ENCODE results near the gene XKR8.
"Not testable (repeated sequence)": the region's sequence is repeated elsewhere in the genome, so short reads cannot be mapped to it uniquely, and the experiment has no call there.

The XKR8 gene

DNA sequence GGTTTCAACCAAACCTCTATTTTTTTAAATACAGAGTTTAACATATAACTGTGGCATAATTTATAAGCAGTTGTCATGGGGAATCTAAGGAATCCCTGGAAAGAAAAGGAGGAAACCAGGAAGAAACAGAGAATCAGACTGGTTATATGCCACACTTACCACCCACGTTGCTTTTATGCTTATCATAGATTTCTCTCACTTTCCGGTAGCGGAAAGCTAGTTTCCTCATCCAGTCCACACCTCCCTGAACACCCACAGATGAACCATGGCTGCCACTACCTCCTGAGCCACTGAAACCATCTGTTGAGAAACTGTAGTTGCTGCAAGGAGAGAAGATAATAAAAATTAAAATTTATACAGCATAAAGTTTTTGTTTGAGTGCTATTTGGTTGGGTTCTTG, 33.5 kb downstream of the XKR8 start:
- TF ChIP-seq, protein P1, sequence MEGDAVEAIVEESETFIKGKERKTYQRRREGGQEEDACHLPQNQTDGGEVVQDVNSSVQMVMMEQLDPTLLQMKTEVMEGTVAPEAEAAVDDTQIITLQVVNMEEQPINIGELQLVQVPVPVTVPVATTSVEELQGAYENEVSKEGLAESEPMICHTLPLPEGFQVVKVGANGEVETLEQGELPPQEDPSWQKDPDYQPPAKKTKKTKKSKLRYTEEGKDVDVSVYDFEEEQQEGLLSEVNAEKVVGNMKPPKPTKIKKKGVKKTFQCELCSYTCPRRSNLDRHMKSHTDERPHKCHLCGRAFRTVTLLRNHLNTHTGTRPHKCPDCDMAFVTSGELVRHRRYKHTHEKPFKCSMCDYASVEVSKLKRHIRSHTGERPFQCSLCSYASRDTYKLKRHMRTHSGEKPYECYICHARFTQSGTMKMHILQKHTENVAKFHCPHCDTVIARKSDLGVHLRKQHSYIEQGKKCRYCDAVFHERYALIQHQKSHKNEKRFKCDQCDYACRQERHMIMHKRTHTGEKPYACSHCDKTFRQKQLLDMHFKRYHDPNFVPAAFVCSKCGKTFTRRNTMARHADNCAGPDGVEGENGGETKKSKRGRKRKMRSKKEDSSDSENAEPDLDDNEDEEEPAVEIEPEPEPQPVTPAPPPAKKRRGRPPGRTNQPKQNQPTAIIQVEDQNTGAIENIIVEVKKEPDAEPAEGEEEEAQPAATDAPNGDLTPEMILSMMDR (IDR thresholded peaks at IDR 0.05; ENCODE audit: insufficient read depth, low read length, poor library complexity, severe bottlenecking), result no peak
- DNase-seq (ENCODE audit: extremely low read depth, insufficient read length), result no peak
- Histone ChIP-seq H3K4me3 (replicated peaks; ENCODE audit: low read depth, low read length) (no peak overlapping the region), H3K27me3 (replicated peaks; ENCODE audit: control insufficient read depth, insufficient read depth, low read length) (no peaks in the 10 kb centered on the region), H3K36me3 (ENCODE audit: control insufficient read depth, insufficient read depth, low read length) (peaks cover 22% of the 10 kb centered on the region)

DNA sequence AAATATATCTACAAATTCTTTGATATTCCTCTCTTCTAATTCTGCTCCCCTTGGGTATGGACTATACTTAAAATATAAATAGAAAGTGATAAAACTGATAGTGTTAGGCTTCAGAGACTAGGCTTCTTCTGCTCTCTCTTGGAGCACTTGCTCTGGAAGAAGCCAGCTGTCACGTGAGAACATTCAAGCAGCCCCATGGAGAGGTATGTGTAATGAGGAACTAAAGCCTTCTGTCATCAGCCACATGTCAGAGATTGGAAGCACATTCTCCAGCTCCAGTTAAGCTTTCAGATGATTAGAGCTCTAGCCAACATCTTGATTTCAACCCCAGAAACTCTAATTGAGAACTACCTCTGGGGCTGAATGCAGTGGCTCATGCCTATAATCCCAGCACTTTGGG, 34.3 kb downstream of the XKR8 start:
- peaks cover 22% of the 10 kb centered on the region for H3K36me3 ChIP-seq (ENCODE audit: control insufficient read depth, insufficient read depth, low read length)
- TF ChIP-seq, protein P1 (IDR thresholded peaks at IDR 0.05; ENCODE audit: insufficient read depth, low read length, poor library complexity, severe bottlenecking), result no peak

DNA sequence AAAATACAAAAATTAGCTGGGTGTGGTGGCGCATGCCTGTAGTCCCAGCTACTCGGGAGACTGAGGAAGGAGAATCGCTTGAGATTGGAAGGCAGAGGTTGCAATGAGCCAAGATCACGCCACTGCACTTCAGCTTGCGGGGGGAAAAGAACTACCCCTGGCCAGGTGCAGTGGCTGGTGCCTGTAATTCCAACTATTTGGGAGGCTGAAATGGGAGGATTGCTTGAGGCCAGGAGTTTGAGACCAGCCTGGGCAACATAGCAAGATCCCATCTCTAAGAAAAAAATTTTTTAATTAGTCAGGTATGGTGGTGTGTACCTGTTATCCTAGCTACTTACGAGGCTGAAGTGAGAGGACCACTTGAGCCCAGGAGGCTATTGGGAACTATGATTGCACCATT, 34.8 kb downstream of the XKR8 start:
- not testable (repeated sequence) for H3K4me3 ChIP-seq (replicated peaks; ENCODE audit: low read depth, low read length); H3K27me3 ChIP-seq (replicated peaks; ENCODE audit: control insufficient read depth, insufficient read depth, low read length); DNase-seq (ENCODE audit: extremely low read depth, insufficient read length)
- H3K36me3 ChIP-seq (ENCODE audit: control insufficient read depth, insufficient read depth, low read length), result peaks cover 21% of the 10 kb centered on the region

More for the DNA sequence above, 34.3 kb downstream of the XKR8 start:
- H3K27me3 ChIP-seq (replicated peaks; ENCODE audit: control insufficient read depth, insufficient read depth, low read length), result no peaks in the 10 kb centered on the region
- no peak for DNase-seq (ENCODE audit: extremely low read depth, insufficient read length)
- H3K4me3 ChIP-seq (replicated peaks; ENCODE audit: low read depth, low read length), result no peak overlapping the region

DNA sequence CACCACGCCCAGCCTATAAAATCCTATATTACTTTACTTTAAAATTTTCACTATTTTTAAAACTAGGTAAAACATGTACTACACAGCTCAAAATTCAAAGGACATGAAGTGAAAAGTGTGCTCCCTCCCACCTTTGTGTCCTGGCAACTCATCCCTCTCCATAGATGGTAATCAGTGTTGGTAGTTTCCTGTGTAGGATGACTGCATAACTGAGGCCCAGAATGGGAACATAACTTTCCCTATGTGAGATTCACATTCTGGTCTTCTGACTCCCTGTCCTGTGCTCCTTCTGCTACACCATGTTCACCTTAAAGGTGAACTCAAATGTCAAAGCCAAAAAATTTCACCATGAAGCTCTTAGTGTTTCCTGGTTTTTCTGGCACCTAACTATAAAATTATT, 39.3 kb downstream of the XKR8 start:
- H3K36me3 ChIP-seq (ENCODE audit: control insufficient read depth, insufficient read depth, low read length), result peaks cover 7% of the 10 kb centered on the region
- TF ChIP-seq, protein P1 (IDR thresholded peaks at IDR 0.05; ENCODE audit: insufficient read depth, low read length, poor library complexity, severe bottlenecking), result no peak
- DNase-seq (ENCODE audit: extremely low read depth, insufficient read length), result no peak
- H3K4me3 ChIP-seq (replicated peaks; ENCODE audit: low read depth, low read length), result no peak overlapping the region
- H3K27me3 ChIP-seq (replicated peaks; ENCODE audit: control insufficient read depth, insufficient read depth, low read length), result no peaks in the 10 kb centered on the region

DNA sequence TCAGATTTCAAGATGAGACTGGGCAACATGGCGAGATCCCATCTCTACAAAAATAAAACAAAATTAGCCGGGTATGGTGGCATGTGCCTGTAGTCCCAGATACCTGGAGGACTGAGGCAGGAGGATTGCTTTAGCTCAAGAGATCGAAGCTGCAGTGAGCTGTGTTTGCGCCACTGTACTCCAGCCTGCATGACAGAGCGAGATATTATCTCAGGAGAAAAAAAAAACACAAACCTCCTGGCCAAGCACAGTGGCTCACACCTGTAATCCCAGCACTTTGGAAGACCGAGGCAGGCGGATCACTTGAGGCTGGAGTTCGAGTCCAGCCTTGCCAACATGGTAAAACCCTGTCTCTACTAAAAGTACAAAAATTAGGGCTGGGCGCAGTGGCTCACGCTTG, 42.8 kb downstream of the XKR8 start:
- Histone ChIP-seq H3K4me3 (replicated peaks; ENCODE audit: low read depth, low read length) (no peak overlapping the region), H3K36me3 (ENCODE audit: control insufficient read depth, insufficient read depth, low read length) (peaks cover 6% of the 10 kb centered on the region), H3K27me3 (replicated peaks; ENCODE audit: control insufficient read depth, insufficient read depth, low read length) (no peaks in the 10 kb centered on the region)
- DNase-seq (ENCODE audit: extremely low read depth, insufficient read length), result no peak
- TF ChIP-seq, protein P1 (IDR thresholded peaks at IDR 0.05; ENCODE audit: insufficient read depth, low read length, poor library complexity, severe bottlenecking), result no peak

DNA sequence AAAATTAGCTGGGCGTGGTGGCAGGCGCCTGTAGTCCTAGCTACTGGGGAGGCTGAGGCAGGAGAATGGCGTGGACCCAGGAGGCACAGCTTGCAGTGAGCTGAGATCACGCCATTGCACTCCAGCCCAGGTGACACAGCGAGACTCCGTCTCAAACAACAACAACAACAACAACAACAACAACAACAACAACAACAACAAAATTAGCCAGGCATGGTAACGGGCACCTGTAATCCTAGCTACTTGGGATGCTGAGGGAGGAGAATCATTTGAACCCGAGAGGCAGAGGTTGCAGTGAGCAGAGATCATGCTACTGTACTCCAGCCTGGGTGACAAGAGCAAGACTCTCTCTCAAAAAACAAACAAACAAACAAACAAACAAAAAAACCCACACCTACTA, 43.3 kb downstream of the XKR8 start:
- not testable (repeated sequence) for H3K27me3 ChIP-seq (replicated peaks; ENCODE audit: control insufficient read depth, insufficient read depth, low read length); H3K4me3 ChIP-seq (replicated peaks; ENCODE audit: low read depth, low read length); H3K36me3 ChIP-seq (ENCODE audit: control insufficient read depth, insufficient read depth, low read length)

DNA sequence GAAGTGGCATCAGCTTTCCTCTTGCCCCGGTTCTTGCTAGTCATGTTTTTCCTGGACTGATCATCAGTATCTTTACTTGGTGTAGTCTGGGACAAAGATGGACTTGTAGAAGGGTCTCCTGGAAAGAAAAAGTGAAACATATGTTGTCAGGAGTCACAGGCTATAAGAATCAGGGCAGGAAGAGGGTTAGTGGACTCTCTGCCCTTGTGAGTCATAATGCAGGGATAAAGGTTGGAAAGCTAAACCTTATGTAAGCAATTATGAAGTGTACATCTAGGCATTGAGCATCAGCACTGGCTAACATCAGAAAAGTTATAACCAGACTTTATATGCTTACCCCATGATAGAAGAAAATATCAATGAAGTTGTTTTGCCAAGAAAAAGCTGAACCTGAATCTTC, 51.2 kb downstream of the XKR8 start:
- Histone ChIP-seq H3K36me3 (ENCODE audit: control insufficient read depth, insufficient read depth, low read length) (peaks cover 7% of the 10 kb centered on the region), H3K4me3 (replicated peaks; ENCODE audit: low read depth, low read length) (no peak overlapping the region), H3K27me3 (replicated peaks; ENCODE audit: control insufficient read depth, insufficient read depth, low read length) (no peaks in the 10 kb centered on the region)
- TF ChIP-seq, protein P1 (IDR thresholded peaks at IDR 0.05; ENCODE audit: insufficient read depth, low read length, poor library complexity, severe bottlenecking), result no peak
- no peak for DNase-seq (ENCODE audit: extremely low read depth, insufficient read length)

More for the DNA sequence above, 43.3 kb downstream of the XKR8 start:
- DNase-seq (ENCODE audit: extremely low read depth, insufficient read length), result not testable (repeated sequence)

All from GM06990 (cell line).